GM10266 (cell line): ENCODE results near the gene CBX8.
A peak's percentile ranks its signal among the peaks of the same experiment; 100 is the strongest.

Experiments used
- DNase-seq: peaks from one replicate; pipeline ENCODE4 v3.0.0; 2012; ENCODE audit errors: extremely low spot score
- CTCF ChIP-seq: IDR thresholded peaks from 2 replicates; pipeline ENCODE4 v1.5.1; 2012; ENCODE audit warnings: mild to moderate bottlenecking, low read depth; ENCODE audit not compliant: control insufficient read depth, insufficient read depth; ENCODE audit errors: missing control alignments

Gene CBX8

GRCh38 chr17:79796763-79797491 is at the start of gene CBX8:
TSS of gene CBX8 (minus strand) at chr17:79797077. CDS start at chr17:79796998, 79 bp downstream.
- TF ChIP-seq CTCF, result peak; percentile 11
- peak; percentile 100 for DNase-seq

- no peak for TF ChIP-seq CTCF
- no peak for DNase-seq
These were observed 48.7 kb upstream of the CBX8 start for GRCh38 chr17:79845601-79845949.

DNA sequence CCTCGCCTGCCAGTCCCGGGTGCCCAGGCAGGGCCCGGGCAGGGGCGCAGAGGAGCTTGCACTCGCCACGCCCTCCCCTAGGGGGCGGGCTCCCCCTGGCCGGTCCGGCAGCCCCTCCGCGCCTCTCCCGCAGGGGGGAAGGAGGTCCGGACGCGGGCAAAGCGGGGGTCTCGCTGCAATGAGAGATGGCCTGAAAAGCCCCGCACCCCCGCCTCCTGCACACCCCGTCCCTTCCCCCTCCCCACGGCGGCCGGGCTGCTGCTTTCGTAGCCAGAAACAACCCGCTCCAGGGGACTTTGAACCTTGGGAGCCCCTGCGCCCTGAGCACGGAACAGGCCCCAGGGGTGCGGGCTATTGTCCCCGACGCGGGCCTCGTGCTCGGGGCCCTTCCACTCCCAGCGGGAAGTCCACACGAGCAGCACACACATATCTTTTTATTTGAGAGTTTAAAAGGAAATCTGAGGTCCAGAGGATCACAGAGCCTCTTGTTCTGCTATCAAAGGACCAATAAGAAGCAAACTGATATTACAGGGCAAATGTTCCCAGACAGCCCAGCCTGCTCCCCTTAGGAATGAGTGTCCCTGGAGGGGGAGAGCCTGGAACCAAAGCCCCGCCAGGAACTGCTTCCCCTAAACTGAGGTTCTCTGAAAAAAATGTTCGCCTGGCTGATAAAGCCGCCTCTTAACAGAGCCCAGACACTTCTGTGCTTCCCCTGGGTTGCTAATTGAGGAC is 48.2 kb upstream of the CBX8 start:
- peak; percentile 77 for TF ChIP-seq CTCF
- peak; percentile 86 for DNase-seq

- no peak for DNase-seq
- TF ChIP-seq CTCF, result no peak
These were observed 47.2 kb upstream of the CBX8 start for GRCh38 chr17:79843816-79844800.

GRCh38 chr17:79843474-79843815 is 46.6 kb upstream of the CBX8 start:
- no peak for TF ChIP-seq CTCF
- DNase-seq, result no peak

DNA sequence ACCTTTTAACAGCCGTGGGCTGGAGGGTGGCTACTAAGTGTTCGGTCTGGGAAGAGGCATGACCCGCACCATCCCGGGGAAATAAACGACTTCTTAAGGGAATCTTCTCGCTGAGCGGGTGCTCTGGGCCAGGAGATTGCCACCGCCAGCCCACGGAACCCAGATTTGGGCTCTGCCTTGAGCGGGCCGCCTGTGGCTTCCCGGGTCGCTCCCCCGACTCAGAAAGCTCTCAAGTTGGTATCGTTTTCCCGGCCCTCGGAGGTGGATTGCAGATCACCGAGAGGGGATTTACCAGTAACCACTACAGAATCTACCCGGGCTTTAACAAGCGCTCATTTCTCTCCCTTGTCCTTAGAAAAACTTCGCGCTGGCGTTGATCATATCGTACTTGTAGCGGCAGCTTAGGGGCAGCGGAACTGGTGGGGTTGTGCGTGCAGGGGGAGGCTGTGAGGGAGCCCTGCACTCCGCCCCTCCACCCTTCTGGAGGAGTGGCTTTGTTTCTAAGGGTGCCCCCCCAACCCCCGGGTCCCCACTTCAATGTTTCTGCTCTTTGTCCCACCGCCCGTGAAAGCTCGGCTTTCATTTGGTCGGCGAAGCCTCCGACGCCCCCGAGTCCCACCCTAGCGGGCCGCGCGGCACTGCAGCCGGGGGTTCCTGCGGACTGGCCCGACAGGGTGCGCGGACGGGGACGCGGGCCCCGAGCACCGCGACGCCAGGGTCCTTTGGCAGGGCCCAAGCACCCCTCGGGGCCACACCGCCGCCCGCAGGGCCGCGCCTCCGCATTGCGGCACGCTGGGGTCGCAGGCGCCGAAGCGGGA is 46.0 kb upstream of the CBX8 start:
- peak; percentile 56 for DNase-seq

More for the DNA sequence above, 46.0 kb upstream of the CBX8 start:
- no peak for TF ChIP-seq CTCF
